GM19193 (cell line): ENCODE measurements around the gene RBM33.

Source experiments
- POLR2A ChIP-seq: IDR thresholded peaks from 4 replicates; pipeline ENCODE4 v1.6.1; 2011; ENCODE audit not compliant: insufficient read depth, insufficient read length; ENCODE audit errors: extremely low read depth

RBM33 gene

DNA sequence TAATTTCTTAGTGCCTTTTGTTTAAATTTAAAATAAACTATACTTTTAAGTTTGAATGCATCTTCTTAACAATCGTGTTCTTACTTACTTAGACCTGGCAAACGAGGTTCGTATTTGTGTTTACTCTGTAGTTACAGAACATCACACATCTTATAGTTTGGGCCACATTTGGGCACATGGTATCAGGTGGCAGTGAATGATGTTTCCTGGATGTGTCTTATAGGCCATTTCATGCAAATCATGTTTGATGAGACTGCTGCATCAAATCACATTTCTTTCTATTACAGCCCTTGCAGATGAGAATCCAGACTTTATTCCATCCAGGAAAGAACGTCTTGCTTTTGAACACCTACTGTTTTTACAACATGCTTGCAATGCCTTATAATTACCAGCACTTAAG, 78.5 kb downstream of the RBM33 start:
- no peak for TF ChIP-seq POLR2A

DNA sequence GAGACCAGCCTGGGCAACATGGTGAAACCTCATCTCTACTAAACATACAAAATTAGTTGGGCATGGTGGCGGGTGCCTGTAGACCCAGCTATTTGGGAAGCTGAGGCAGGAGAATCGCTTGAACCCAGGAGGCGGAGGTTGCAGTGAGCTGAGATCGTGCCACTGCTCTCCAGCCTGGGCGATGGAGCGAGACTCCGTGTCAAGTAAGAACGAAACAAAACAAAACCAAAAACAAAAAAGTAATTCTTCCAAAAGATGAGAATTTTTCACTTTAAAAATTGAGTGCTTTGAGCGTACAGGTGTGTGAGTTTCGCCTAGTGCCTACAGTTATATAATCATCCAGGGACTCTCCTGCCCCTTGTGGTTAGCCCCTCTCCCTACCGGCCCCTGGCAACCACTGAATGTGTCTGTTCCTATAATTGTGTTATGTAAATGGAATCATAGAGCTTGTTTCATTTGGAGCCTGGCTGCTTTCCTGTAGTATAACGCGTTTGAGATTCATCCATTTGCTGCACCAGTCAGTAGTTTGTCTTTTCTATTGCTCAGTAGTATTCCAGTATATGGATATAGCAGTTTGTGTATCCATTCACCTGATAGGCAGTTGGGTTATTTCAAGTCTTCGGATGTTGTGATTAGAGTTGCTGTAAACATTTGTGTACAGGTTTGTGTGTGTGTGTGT, 80.0 kb downstream of the RBM33 start:
- TF ChIP-seq POLR2A, result no peak

DNA sequence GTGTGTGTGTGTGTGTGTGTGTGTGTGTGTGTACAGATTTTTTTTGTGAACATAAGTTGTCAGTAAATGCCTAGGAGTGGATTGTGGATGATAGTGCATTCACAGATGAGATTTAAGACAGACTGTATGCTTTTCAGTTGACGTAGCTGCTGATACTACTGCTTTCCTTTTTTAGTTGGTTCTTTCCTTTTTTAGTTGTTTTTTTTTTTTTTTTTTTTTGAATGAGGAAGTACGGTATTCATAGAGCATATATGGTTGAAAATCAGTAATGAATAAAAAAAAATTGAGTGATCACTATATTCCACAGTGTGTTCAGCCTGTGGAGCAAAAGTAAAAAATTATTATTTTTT, 80.5 kb downstream of the RBM33 start:
- TF ChIP-seq POLR2A, result no peak

DNA sequence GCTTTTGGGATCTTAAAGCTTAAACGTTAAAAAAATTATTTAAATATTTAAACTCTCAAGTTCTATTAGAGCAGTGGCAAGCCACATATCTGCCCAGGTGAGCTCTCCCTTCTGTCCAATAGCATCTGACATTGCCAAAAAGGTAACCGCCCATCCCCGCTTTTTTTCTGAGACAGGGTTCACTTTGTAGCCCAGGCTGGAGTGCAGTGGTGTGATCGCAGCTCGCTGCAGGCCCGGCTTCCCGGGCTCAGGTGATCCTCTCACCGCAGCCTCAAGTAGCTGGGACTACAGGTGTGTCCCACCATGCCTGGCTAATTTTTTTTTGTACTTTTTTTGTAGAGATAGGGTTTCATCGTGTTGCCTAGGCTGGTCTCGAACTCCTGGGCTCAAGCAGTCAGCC, 83.2 kb downstream of the RBM33 start:
- TF ChIP-seq POLR2A, result no peak

DNA sequence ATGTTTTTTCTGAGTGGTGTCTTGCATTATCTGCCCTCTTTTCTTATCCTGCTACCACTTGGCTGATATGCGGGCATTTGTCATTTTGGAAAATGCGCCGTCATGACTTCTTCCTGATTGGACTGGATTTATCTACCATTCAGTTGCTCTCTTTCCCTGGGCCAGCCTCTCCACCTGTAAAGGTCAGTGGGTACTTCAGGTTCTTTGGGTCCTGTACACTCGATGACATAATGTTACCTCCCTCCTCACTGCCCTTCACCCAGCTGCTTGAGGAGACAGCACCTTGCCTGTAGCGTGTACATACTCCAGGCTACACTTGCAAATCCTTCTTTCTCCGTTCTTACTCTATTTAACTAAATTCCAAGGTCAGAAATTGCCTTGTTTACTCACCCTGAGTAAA, 83.7 kb downstream of the RBM33 start:
- TF ChIP-seq POLR2A, result no peak

DNA sequence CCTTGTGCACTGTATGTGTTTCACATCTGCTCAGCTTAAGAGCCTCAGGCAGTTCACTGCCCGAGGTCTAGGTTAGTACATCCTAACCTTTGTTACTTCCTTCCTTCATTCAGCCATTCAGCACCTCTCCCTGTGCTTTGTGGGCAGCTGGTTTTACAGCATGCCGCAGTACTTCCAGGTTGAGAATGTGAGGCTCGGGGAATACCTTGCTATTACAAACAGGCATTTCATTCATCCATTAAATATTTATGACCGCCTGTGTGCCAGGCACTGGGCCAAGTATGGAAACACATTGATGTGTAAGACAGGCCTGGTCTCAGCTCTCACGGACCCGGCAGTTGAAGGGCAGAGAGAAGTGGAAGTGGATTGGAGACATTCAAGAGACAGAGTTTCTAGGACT, 85.4 kb downstream of the RBM33 start:
- TF ChIP-seq POLR2A, result no peak

DNA sequence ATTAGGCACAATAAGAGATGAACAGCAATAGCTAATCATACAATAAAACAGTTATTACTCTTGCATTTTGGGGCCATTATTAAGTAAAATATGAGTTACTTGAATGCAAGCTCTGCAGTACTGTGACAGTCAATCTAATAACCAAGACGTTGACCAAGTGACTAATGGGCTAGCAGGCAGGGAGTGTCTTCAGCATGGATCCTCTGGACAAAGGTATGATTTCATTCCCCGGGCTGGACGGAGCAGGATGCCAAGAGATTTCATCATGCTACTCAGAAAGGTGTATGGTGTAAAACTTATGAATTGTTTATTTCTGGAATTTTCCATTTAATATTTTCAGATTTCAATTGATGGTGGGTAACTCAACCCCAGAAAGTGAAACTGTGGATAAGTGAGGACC, 86.9 kb downstream of the RBM33 start:
- no peak for TF ChIP-seq POLR2A

DNA sequence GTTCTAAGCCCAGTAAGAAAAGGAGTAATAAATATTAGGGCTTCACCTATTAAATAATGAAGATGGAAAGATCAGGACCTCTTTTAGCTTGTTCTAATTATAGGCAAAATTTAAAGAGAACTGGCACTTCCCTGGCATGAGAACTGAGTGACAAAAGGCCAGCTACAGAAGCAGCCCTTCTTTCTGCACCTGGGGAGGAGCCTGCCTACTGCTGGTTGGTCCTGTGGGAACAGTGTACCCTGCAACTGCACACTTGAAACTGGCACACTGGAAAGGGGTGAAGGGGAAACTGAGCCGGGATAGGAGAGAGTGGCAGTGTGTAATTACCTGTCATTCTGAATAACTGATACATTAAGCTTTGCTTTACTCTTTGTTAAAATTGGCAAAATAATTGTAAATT, 87.4 kb downstream of the RBM33 start:
- TF ChIP-seq POLR2A, result no peak

DNA sequence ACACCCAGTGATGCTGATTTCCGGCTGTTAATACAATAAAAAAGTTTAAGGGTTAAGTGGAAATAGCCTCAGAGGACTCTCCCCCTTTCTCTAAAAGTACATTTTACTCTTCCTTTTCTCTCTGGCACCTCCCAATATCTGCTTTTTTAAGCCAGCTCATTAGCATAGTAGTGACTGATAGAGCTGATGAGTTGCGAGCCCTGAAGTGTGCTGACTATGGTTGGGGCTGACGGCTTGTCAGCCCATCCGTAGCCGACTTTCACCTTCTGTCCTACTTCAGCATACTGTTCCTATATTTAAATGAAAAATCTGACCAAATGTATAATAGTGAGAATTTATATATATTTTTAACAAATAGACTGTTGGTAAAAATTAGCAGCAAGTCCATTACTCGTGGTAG, 87.8 kb downstream of the RBM33 start:
- TF ChIP-seq POLR2A, result no peak

DNA sequence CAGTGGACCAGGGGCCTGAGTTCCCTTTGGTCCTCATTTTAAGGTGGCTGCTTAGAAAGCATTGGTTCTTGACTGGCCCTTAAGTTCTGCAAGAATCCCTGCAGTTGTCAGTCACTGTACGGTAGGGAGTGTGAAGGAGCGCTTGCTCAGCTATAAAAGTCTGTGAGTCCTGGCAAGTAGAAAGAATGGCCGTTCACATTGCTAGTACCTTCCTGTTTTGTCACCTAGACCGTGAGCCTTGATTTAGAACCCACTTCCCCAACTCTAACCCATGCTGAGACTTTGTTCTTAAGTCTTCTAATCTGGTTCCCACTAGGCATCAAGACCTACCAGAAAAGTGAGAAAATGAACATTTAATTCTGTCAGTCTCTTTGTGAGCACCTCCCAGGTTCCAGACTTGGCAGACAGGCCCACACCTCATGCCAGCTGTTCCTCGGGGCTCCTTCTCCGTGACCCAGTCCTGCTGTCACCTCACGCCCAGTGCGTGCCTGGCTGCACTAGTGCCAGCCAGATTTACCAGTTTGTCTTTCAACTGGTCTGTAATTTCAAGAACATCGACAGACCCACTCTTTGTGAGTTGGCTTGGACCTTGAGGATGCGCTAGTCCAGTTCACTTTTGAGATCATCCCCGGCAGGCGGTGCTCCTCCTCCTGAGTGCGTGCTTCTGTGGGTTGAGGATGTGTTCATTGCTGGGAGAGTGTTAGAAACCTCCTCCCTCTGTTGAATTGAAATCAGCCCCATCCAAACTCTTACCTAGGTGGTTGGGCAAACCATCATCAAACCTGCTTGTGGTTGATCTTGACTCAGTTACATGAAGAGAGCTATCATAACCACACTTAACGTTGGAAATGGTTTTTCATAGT, 89.4 kb downstream of the RBM33 start:
- TF ChIP-seq POLR2A, result no peak

DNA sequence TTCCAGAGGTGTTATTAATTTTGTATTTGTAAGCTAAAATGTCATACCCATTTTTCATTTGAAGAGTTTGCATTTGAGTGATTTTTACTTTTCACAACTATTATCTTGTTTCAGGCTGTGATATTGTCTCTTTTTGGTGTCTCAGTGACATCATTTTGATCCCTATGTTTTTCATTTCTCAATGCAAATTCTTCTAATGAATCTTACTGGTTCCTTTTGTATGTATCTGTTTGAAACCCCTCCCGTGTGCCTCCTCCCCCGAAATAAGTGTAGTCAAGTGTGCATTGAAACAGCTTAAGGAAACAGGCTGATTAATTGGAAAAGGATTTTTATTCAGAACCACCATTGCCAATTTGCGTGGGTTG, 90.0 kb downstream of the RBM33 start:
- no peak for TF ChIP-seq POLR2A

DNA sequence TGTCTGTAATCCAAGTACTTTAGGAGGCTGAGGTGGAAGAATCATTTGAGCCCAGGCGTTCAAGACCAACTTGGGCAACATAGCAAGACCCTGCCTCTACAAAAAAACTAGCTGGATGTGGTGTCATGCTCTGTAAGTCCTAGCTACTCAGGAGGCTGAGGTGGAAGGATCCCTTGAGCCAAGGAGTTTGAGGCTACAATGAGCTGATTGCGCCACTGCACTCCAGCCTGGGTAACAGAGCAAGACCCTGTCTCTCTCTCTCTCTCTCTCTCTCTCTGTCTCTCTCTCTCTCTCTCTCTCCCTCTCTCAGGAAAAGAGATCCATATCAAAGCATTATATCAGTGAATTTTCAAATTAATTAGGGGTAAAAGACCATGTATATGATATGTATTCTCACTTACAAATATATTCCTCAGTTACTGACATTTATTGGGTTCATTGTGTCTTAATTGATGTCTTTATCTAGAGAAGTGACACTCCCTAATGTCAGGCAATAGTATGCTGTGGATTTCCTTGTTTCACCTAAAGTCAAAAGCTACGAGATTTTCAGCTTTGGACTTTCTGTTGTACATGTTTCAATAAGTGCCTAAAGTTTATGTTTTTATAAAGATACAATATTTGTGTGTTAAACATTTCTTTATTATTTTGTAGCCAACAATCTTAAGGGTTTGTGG, 91.1 kb downstream of the RBM33 start:
- no peak for TF ChIP-seq POLR2A

DNA sequence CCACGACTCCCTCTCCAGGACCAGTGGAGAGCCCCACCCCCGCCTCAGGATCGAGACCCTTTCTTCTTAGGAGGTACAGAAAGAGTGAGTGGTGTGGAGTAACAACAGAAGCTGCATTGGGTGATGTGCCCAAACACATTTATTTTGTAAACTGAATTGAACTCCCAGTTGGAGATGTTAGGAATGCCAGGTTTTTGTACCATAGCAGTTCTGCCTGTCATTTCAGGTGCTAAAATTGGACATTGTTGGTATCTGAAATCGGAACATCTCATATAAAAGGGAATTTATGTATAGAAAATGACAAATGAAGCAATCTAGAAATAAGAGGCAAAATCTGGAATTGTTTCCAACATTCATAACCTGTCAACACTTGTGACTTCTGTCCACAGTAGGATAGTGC, 93.1 kb downstream of the RBM33 start:
- no peak for TF ChIP-seq POLR2A

DNA sequence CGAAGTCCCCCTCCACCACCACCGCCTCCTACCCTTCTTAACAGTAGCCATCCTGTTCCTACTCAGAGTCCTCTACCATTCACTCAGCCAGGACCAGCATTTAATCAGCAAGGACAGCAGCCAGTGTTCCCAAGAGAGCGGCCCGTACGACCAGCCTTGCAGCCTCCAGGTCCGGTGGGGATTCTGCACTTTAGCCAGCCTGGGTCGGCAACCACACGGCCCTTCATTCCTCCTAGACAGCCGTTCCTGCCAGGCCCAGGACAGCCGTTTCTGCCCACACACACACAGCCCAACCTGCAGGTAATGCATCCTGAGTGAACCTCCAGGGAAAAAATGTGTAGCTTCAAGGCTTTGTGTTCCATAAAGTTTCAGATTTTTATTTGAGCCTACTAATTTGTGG, 93.6 kb downstream of the RBM33 start:
- no peak for TF ChIP-seq POLR2A

DNA sequence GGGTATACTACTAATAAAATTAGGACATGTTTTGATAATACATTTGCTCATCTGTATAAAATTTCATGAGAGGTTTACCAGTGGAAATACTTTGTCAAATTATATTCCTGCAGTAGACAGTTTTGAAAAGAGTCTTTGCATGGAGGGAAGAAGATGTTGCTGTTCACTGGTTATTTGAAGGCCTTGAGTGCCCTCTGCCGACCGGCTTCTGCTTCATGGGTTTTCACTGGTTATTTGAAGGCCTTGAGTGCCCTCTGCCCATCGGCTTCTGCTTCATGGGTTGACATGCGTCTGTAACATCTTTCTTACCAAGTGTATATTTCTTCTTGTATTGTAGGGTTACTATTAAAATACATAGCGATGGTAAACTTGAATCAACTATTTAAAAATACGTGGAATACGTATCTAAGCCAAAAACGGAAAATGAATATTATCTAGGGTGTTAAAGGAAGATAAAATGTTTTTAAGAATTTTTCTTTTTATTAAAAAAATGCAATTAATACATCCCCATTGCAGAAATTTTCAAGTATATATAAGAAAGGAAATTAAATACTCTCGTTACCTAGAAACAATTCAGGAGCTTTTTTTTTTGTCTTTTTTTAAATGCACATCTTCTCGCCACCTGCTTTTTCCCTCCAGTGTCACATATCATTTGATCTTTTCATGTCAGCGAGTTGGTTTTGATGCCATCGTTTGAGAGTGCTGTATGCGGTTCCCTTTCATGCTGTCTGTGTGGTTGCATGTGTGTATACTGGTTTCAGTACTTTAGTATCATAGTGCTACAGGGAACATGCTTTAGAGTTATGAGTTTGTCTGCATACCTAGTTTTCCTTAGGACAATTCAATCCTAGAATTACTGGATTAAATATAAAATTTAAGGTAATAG, 94.4 kb downstream of the RBM33 start:
- TF ChIP-seq POLR2A, result no peak
